ENCODE results near the gene SNF8.
A peak's percentile ranks its signal among the peaks of the same experiment; 100 is the strongest.

The SNF8 gene

DNA sequence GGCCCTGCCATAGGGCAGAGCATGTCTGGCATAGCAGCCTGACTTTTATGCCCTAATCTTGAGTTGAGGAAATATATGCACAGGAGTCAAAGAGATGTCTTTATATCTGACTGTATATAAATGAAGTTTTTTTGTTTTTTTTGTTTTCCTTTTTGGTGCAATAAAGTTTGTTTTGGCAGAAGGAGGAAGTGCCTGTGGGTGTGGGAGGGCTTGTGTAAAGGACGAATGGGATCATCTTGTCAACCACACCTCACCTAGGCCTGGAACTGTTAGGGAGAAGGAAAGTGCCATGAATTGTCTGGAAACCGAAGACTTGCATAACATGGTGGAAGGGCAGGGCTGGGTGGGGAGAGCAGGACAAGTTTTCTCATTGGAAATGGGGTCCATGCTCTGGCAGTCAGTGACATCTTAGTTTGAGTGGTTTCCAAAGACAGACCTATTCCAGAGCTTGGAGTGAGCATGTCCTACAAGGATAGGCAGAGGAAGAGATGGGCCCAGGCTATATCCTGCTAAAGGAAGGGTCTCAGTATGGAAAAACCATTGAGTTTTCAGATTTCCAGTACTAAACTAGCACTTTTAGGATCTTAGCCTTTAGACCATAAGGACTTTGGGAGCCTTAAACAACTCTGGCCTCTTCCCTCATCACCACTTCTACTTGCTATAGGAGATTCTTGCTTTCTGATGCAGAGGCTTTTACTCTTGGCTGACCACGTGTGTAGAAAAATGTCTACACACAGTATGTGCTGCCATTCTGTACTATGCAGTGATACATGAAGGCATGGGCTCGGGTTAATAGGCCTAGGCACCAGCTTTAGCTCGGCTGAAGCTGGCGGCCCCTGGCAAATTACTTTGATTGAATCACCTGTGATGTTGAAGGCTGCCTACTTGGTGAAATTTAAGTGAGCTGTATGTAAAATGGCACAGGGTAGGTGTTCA, 15.5 kb downstream of the SNF8 start:
- no peak for DNase-seq

DNA sequence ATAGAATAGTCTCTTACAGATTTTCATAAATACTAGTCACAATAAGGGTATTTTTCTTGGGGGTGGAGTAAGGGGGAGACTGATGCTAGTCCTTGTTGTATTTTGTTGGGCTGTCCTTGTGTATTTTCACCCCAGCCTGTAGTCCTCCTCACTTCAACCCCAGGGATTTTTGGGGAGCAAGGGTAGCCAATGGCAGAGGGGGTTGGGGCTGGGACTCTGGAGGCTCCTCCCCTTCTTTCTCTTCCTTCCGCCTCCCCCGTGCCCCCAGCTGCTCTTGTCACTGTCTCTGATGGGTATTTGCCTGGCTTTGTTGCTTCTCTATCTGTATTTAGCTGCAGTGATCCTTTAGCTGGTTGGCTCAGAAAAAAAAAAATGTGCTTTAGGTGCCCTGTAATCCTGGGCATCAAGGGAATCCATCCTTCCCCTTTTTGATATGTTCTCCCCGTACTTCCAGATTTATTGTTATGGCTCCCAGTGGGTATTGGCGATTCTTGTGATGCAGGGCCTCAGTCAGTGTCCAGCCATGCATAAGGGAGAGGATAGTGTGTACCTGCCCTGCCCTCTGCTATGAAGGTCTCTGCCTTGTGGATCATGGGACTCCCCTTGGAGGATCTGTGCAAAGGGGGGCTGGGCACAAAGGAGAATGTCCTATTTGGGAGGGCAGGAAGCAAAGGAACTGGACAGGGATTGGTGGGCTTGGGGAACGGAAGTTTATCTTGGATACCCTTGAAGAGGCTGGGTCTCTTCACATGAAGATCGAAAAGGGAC, 16.5 kb downstream of the SNF8 start:
- DNase-seq = no peak

DNA sequence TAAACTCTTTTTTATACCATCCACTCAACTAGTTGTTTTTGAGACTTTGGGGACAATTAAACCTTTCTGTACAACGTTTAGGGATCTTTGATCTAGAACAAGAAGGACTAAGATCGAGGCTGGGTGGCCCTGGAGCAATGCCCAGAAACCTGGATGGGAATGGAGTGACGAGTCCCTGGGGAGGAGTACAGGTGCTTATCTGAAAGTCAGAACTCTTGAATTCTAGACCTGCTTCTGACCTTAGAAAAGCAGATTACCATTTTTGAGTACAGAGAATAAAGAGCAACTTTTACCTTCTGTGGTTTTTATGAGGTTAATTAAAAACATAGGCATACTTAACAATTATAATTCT, 18.7 kb downstream of the SNF8 start:
- DNase-seq = no peak

GRCh38 chr17:48925251-48925990, 19.2 kb downstream of the SNF8 start:
- DNase-seq = no peak

DNA sequence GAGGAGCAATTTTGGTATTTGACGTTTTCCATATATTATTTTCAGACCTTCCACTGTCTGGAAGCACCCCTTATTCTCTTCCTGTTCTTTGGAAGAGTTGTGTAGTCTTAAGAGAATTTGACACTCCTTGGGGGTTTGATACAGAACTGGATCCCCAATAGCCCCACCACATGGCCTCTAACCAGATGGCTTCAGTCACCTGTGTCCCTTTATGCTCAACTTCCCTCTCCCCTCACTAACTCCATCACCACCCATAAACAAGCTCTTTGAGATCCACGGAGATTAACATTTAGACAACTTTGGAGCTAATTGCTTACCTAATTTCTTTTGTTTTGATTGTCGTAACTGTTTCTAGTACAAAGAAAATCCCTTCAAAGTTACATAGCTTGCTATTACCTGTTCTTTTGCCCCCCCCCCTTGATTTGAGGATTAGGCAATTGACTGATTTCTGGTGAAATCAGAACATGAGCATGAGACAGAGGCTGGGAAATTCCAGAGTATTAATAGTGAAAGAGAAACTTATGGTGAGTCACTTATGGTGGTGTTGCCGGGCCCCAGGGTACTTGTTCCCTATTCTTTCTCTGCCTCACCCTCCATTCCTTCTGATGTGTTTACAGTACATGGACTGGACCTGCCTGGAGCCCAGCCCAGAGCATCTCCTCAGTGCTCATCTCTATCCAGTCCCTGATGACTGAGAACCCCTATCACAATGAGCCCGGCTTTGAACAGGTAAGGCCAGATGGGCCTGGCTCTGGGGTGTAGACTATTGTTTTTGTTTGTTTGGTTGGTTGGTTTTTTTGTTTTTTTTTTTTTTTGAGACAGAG, 29.0 kb downstream of the SNF8 start:
- peak; percentile 11 for DNase-seq

GRCh38 chr17:48912476-48912875, 32.2 kb downstream of the SNF8 start:
- DNase-seq = no peak

DNA sequence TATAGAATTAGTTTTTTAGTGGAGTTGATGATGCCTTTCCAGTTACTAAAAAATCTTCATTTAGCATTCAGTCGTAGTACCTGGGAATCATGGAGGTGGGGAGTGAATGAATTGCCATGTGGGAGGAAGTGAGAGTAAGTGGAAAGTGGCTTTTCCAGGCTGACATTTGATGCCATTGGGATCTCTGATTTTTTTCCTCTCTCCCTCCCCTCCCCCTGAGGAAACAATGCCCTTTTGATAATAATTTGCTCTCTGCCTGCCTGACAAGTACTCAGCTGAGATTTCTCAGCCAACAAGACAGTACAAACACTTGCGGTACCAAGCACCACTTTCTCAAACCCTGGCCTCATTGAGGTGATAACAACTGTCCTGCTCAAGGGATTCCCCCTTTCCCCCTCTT, 34.3 kb downstream of the SNF8 start:
- DNase-seq = no peak

DNA sequence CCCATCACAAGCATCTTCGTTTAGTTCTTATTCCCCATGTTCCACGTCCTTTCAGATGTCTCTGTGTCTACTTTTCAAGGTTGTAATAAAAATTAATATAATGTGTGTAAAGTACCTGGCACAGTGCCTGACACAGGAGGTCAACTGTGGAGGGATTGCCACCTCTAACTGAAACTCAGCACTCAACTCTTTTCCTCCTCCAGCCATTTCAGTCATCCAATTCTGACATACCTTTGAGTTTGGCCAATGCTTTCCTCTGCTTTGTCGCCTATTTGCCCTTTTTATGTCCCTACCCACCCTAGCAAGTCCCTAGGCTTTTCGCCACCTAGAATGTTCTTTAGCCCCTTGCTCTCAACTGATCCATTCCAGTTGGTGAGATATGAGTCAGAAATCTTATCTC, 34.9 kb downstream of the SNF8 start:
- no peak for DNase-seq

DNA sequence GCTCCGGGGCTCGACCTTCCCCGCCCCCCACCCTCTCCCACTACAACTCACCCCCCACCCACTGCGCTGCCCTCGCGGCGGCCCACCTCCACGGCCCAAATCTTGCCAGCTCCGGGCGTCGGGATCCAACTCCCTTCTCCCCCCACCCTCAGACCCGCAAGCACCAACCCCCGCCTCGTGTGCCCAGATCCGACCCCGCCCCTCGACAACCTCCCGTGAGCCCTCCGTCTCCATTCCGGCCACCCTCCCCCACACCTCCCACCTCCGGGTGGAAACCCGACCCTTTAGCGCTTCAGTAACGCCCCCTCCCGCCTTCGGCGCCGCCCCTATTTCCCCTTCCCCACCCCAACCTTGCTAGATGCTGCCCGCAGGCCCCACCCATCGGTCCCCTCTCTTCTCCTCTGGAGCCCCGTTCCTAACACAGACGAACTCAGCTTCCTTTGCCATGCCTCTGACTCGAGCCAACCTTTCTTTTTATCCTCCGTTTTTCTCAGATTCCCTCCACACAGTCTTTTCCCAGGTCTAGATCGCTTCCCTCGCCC, 35.7 kb downstream of the SNF8 start:
- peak; percentile 4 for DNase-seq

- DNase-seq = peak; percentile 81
These were observed 36.4 kb downstream of the SNF8 start, which contains the start of gene UBE2Z for GRCh38 chr17:48908047-48908843. TSS of gene UBE2Z (plus strand) at chr17:48908407. CDS start at chr17:48908504, 97 bp downstream.

GRCh38 chr17:48907713-48908046, 37.0 kb downstream of the SNF8 start:
- no peak for DNase-seq

- DNase-seq = no peak
These were observed 38.6 kb downstream of the SNF8 start for GRCh38 chr17:48905987-48906515.

DNA sequence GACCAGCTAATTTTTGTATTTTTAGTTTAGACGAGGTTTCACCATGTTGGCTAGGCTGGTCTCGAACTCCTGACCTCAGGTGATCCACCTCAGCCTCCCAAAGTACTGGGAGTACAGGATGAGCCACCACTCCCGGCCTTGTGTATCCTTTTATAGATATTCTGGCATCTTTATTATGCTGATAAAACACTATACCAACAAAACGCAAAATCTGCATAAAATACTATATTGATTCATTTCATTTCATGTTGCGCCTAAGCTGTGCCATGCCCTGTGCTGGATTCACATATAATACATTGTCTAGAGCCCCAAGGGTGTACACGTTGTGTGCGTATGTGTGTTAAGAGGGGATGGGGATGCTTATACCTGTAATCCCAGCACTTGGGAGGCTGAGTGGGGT, 40.2 kb downstream of the SNF8 start:
- DNase-seq = no peak

- DNase-seq = no peak
These were observed 41.2 kb downstream of the SNF8 start for GRCh38 chr17:48903401-48903800.

DNA sequence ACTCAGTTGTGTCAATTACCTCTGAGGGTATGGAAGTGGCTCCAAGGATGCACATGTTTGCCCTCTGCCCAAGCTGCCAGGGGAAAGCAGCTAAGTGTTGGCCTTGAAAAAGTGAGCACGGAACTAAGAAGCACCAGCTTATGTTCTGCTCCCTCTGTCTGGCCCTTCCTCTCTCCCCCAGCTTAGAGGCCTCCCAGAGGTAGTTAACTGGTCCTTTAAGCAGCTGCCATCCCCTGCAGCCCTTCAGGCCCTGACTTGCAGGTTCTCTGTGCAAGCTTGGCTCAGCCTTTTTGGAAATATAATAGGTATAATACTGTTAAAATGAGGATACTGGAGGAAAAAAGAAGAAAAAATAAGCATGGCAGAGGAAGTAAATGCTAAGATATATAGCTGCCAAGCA, 43.4 kb downstream of the SNF8 start:
- DNase-seq = no peak

- DNase-seq = no peak
These were observed 49.8 kb downstream of the SNF8 start for GRCh38 chr17:48894886-48895285.

DNA sequence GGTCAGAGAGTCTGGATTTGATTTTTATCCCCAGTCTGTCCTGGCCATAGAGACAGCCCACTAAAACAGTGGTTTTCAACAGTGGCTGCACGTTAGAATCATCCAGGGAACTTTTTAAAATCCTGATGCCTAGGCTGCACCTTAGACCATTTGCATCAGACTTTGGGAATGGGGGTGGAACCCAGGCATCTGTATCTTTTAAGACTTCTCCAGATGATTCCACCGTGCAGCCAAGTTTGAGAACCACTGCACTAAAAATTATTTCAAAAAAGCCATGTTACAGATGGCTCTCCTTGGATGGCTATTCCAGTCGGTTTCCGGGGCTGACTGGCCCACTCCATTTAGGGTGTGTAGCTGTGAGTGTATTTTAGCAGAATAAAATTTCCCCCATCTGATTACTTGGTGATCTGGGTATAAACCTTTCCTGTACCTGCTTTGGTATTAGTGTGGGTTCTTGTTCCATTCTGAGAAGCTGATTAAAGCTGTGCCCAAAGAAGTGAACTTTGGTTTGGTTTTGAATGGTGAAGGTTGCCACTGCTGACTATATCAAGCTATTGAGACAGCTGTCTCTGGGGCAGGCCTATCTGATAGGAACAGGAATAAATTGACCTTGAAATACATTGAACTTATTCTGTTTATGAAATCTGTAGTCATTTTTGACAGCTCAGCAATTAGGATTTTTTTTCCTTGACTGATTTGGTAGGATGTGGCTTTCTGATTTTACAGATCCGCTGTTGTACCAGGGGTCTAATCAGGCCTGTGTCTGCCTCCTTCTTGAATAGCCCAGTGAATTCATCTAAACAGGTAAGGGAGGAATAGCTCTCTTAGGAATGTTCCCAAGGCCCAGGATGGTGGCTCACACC, 50.8 kb downstream of the SNF8 start:
- no peak for DNase-seq

- no peak for DNase-seq
These were observed 51.5 kb downstream of the SNF8 start for GRCh38 chr17:48892940-48893645.

DNA sequence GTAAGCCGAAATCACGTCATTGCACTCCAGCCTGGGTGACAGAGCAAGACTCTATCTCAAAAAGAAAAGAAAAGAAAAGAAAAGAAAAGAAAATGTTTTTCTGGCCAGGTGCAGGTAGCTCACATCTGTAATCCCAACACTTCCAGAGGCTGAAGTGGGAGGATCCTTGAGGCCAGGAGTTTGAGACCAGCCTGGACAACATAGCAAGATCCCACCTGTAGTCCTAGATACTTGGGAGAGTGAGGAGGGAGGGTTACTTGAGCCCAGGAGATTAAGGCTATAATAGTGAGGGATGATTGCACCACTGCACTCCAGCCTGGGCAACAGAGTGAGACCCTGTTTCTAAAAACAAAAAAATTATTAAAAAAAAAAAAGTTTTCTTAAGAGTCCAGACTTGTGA, 54.6 kb downstream of the SNF8 start:
- no peak for DNase-seq
